Spleen (tissue), 11 donors: ENCODE results near the gene MAST4. TPM values are rescaled to one million over a fixed set of nuclear protein-coding genes. Genes with fewer than 3 reads are reported as not detected.

Experiments used
- DNase-seq: peaks from one replicate; pipeline ENCODE4 v3.0.0-alpha.2; 2020
- H3K27ac ChIP-seq, 8 donors: fragments of 200-600 bp; sonication (generic) in 7 of 8; 1 replicate in 4 of 8; 2 replicates in 4 of 8; pipeline versions ENCODE4 v1.5.0 to v1.8.0; 2016 to 2021; ENCODE audit warnings: inconsistent platforms in 4 of 8, mild to moderate bottlenecking in 4 of 8, moderate library complexity in 1 of 8
- H3K27me3 ChIP-seq, 7 donors: fragments of 200-600 bp; sonication (generic) in 6 of 7; replicated peaks in 1 of 7; 1 replicate in 4 of 7; 2 replicates in 3 of 7; pipeline versions ENCODE4 v1.5.0 to v1.8.0; 2016 to 2021; ENCODE audit warnings: inconsistent platforms in 3 of 7, mild to moderate bottlenecking in 1 of 7
- H3K36me3 ChIP-seq, 6 donors: fragments of 200-600 bp; sonication (generic) in 5 of 6; 1 replicate in 4 of 6; 2 replicates in 2 of 6; pipeline versions ENCODE4 v1.5.0 to v1.8.0; 2016 to 2021; ENCODE audit warnings: inconsistent platforms in 2 of 6
- H3K4me1 ChIP-seq, 6 donors: fragments of 200-600 bp; sonication (generic) in 5 of 6; 1 replicate in 3 of 6; 2 replicates in 3 of 6; pipeline versions ENCODE4 v1.5.0 to v1.8.0; 2016 to 2021; ENCODE audit warnings: inconsistent platforms in 3 of 6
- H3K4me3 ChIP-seq, 8 donors: fragments of 200-600 bp; sonication (generic) in 7 of 8; 1 replicate in 4 of 8; 2 replicates in 4 of 8; pipeline versions ENCODE4 v1.5.0 to v1.8.0; 2016 to 2021; ENCODE audit warnings: inconsistent platforms in 4 of 8, mild to moderate bottlenecking in 4 of 8, moderate library complexity in 2 of 8
- H3K9me3 ChIP-seq, 8 donors: fragments of 200-600 bp; sonication (generic) in 7 of 8; 1 replicate in 4 of 8; 2 replicates in 4 of 8; pipeline versions ENCODE4 v1.5.0 to v1.8.0; 2016 to 2021; ENCODE audit warnings: inconsistent platforms in 4 of 8
- CTCF ChIP-seq, 11 experiments: fragments of 200-600 bp in 7 of 11; fragments of 450-650 bp in 4 of 11; sonication (generic) in 4 of 11; IDR thresholded peaks in 8 of 11; conservative IDR thresholded peaks in 3 of 11; 1 replicate in 7 of 11; 2 replicates in 4 of 11; pipeline versions ENCODE4 v1.4.0 to v1.8.0; 2016 to 2021; ENCODE audit warnings: antibody characterized with exemption in 11 of 11, inconsistent platforms in 4 of 11, mild to moderate bottlenecking in 1 of 11
- POLR2A ChIP-seq, 3 donors: fragments of 450-650 bp; IDR thresholded peaks; one replicate each; pipeline ENCODE4 v1.5.1; 2017; ENCODE audit warnings: antibody characterized with exemption in 3 of 3, mild to moderate bottlenecking in 1 of 3
- POLR2AphosphoS5 ChIP-seq, 3 donors: sonication (generic); formaldehyde crosslinking; IDR thresholded peaks; one replicate each; pipeline ENCODE4 v1.5.1; 2017; ENCODE audit warnings: antibody characterized with exemption in 3 of 3
- WGBS, 5 donors: extraction: QIAGEN DNeasy Blood & Tissue Kit in 3 of 5; methylation state at CpG; one replicate each; pipeline versions ENCODE4 v1.1.5 to v1.1.7; 2013 to 2018; 5-methylcytosine and 5-hydroxymethylcytosine counted together
- intact Hi-C: fragments of 100-400 bp; cut with DNase I; formaldehyde crosslinking; loops from one replicate; pipeline ENCODE4 v1.15.0; 2023; ENCODE audit warnings: low total_unique reads
- polyA plus RNA-seq, 3 donors: library from polyadenylated mRNA; stranded (reverse); fragments of 200-250 nt; gene quantifications; one replicate each; pipeline ENCODE4 v1.2.1, GENCODE V29; 2013
- total RNA-seq, 7 donors: library from RNA; depleted of rRNA in 3 of 7; stranded (reverse); fragments of >200 nt in 3 of 7; fragmentation: NEBNext Ultra II Directional in 4 of 7; extraction: Animal tissue kit (Norgen Biotek cat#: 25700) in 4 of 7; gene quantifications; one replicate each; pipeline versions ENCODE4 v1.1.0 to v1.2.1, GENCODE V29; 2016 to 2021
- donor health status: healthy with polysubstance abuse.
- donor health status: DM: no; HTN: no; CAD: no; lungs with moderate emphysema.
- donor health status: DM: no; HTN: no; CAD: no.
- donor health status: Bipolar disorder and iron deficiency.
- donor health status: healthy.
- donor health status: DM: no; HTN: no; CAD: no.
- donor health status: DM: yes; HTN: yes; CAD: no.

MAST4 gene
- total and polyA plus RNA-seq, 10 donors, result 2.5 to 43.7 (median 25.4) TPM

GRCh38 chr5:66653325-66653724 lies 57.1 kb downstream of the MAST4 start:
- no peaks in the 10 kb centered on the region for H3K36me3 ChIP-seq
- no peak for DNase-seq
- H3K27ac ChIP-seq, result no peak overlapping the region
- no peak overlapping the region for H3K4me3 ChIP-seq
- H3K27me3 ChIP-seq, result no peaks in the 10 kb centered on the region
- TF ChIP-seq POLR2AphosphoS5 (IDR thresholded peaks at IDR 0.05) (no peak), POLR2A (IDR thresholded peaks at IDR 0.05) (no peak), CTCF (IDR thresholded peaks at IDR 0.05 in 8 of 11, conservative IDR thresholded peaks at IDR 0.05 in 3 of 11) (no peak)
- intact Hi-C loops, result no loop called here
- whole genome bisulfite sequencing, 5 donors, result 75 to 92% (median 88%) methylated on average over 1 of the region's 1 CpG
- no peaks in the 10 kb centered on the region for H3K4me1 ChIP-seq
- peaks cover 0 to 12% (median 3%) of the 10 kb centered on the region in 8 donors for H3K9me3 ChIP-seq

GRCh38 chr5:66655395-66656324 lies 59.5 kb downstream of the MAST4 start:
- no peaks in the 10 kb centered on the region for H3K27me3 ChIP-seq
- WGBS, 5 donors, result 81 to 95% (median 88%) methylated on average over 2 of the region's 2 CpGs

GRCh38 chr5:66658516-66658915 lies 62.3 kb downstream of the MAST4 start:
- Histone ChIP-seq H3K36me3 (no peaks in the 10 kb centered on the region), H3K27me3 (no peaks in the 10 kb centered on the region), H3K4me1 (no peaks in the 10 kb centered on the region), H3K9me3 (no peaks in the 10 kb centered on the region), H3K27ac (no peak overlapping the region), H3K4me3 (no peak overlapping the region)
- TF ChIP-seq POLR2A (IDR thresholded peaks at IDR 0.05), result no peak
- no peak for TF ChIP-seq POLR2AphosphoS5 (IDR thresholded peaks at IDR 0.05)
- TF ChIP-seq CTCF (IDR thresholded peaks at IDR 0.05 in 8 of 11, conservative IDR thresholded peaks at IDR 0.05 in 3 of 11), result no peak
- intact Hi-C loops, result no loop called here
- no peak for DNase-seq
- WGBS, 5 donors, result 60 to 85% (median 77%) methylated on average over 2 of the region's 2 CpGs

More at GRCh38 chr5:66655395-66656324, 59.5 kb downstream of the MAST4 start:
- intact Hi-C loops, result no loop called here
- no peaks in the 10 kb centered on the region for H3K4me1 ChIP-seq
- DNase-seq, result no peak
- no peaks in the 10 kb centered on the region for H3K36me3 ChIP-seq
- H3K27ac ChIP-seq, result no peak overlapping the region
- TF ChIP-seq POLR2AphosphoS5 (IDR thresholded peaks at IDR 0.05), result no peak
- TF ChIP-seq CTCF (IDR thresholded peaks at IDR 0.05 in 8 of 11, conservative IDR thresholded peaks at IDR 0.05 in 3 of 11), result no peak
- no peak for TF ChIP-seq POLR2A (IDR thresholded peaks at IDR 0.05)
- no peak overlapping the region for H3K4me3 ChIP-seq
- peaks cover 0 to 12% (median 3%) of the 10 kb centered on the region in 8 donors for H3K9me3 ChIP-seq

GRCh38 chr5:66659780-66660179 lies 63.6 kb downstream of the MAST4 start:
- Histone ChIP-seq H3K36me3 (no peaks in the 10 kb centered on the region), H3K27me3 (no peaks in the 10 kb centered on the region), H3K27ac (no peak overlapping the region), H3K9me3 (no peaks in the 10 kb centered on the region), H3K4me3 (no peak overlapping the region), H3K4me1 (no peaks in the 10 kb centered on the region)
- TF ChIP-seq POLR2A (IDR thresholded peaks at IDR 0.05) (no peak), POLR2AphosphoS5 (IDR thresholded peaks at IDR 0.05) (no peak), CTCF (IDR thresholded peaks at IDR 0.05 in 8 of 11, conservative IDR thresholded peaks at IDR 0.05 in 3 of 11) (no peak)
- intact Hi-C loops, result no loop called here
- WGBS, 5 donors, result 79 to 92% (median 87%) methylated on average over 3 of the region's 3 CpGs
- no peak for DNase-seq
